GM18907 (cell line): ENCODE measurements around the gene ADARB2.

ENCODE experiments used
- ATAC-seq: cut with Tn5 transposase; IDR thresholded peaks from one replicate; pipeline ENCODE4 v1.9.1; 2021; ENCODE audit warnings: mild to moderate bottlenecking, moderate library complexity; ENCODE audit not compliant: unreplicated experiment

ADARB2 gene

GRCh38 chr10:1378473-1378872 is 358.9 kb downstream of the ADARB2 start:
- no peak for ATAC-seq

- ATAC-seq: no peak
Measured at GRCh38 chr10:1377740-1378397, 359.5 kb downstream of the ADARB2 start.

- ATAC-seq: no peak
Measured at GRCh38 chr10:1377231-1377630, 360.1 kb downstream of the ADARB2 start.

- ATAC-seq: no peak
Measured at GRCh38 chr10:1376384-1376945, 360.9 kb downstream of the ADARB2 start.

GRCh38 chr10:1375346-1376170 is 361.8 kb downstream of the ADARB2 start:
- ATAC-seq: no peak

GRCh38 chr10:1374511-1375345 is 362.6 kb downstream of the ADARB2 start:
- ATAC-seq: no peak

GRCh38 chr10:1373287-1373686 is 364.0 kb downstream of the ADARB2 start:
- ATAC-seq: no peak

- ATAC-seq: no peak
Measured at GRCh38 chr10:1372212-1372611, 365.1 kb downstream of the ADARB2 start.

- no peak for ATAC-seq
Measured at GRCh38 chr10:1370298-1370697, 367.0 kb downstream of the ADARB2 start.

- ATAC-seq: no peak
Measured at GRCh38 chr10:1369665-1370064, 367.7 kb downstream of the ADARB2 start.

- no peak for ATAC-seq
Measured at GRCh38 chr10:1369197-1369596, 368.1 kb downstream of the ADARB2 start.

GRCh38 chr10:1368842-1369171 is 368.5 kb downstream of the ADARB2 start:
- ATAC-seq: peak; percentile 66

GRCh38 chr10:1367938-1368841 is 369.1 kb downstream of the ADARB2 start:
- no peak for ATAC-seq

GRCh38 chr10:1366811-1367425 is 370.4 kb downstream of the ADARB2 start:
- ATAC-seq: no peak

- ATAC-seq: no peak
Measured at GRCh38 chr10:1366322-1366691, 371.0 kb downstream of the ADARB2 start.

GRCh38 chr10:1365540-1366321 is 371.6 kb downstream of the ADARB2 start:
- ATAC-seq: no peak

GRCh38 chr10:1364151-1364910 is 373.0 kb downstream of the ADARB2 start:
- no peak for ATAC-seq

GRCh38 chr10:1363446-1364121 is 373.7 kb downstream of the ADARB2 start:
- ATAC-seq: no peak
